Caco-2 (cell line): ENCODE measurements around the gene LMX1B. TPM values are rescaled to one million over a fixed set of nuclear protein-coding genes. Genes with fewer than 3 reads are reported as not detected.

Source experiments
- BruUV-seq: library from RNA; stranded (reverse); fragments of 400-500 nt; replicated peaks from 2 replicates; lab custom pipeline; 2021; lab: Mats Ljungman, UMichigan
- CTCF ChIA-PET: fragments of 300-600 bp; sonication (Branson Sonifier 250); formaldehyde crosslinking; loops from one replicate; lab custom pipeline; 2022; ENCODE audit warnings: antibody characterized with exemption; lab: Charles Lee
- POLR2A ChIA-PET: fragments of 300-600 bp; sonication (Branson Sonifier 250); formaldehyde crosslinking; loops from one replicate; lab custom pipeline; 2022; ENCODE audit warnings: antibody characterized with exemption; lab: Charles Lee
- DNase-seq, 2 experiments: peaks; one replicate each; pipeline versions ENCODE4 v3.0.0 to v3.0.0-alpha.2; 2020 to 2022
- H3K27me3 ChIP-seq: replicated peaks from 2 replicates; pipeline ENCODE4 v1.6.0; 2011; ENCODE audit warnings: low read length; ENCODE audit not compliant: control insufficient read depth, insufficient read depth
- H3K36me3 ChIP-seq: 2 replicates; pipeline ENCODE4 v1.5.1; 2011; ENCODE audit warnings: low read length; ENCODE audit not compliant: control insufficient read depth, insufficient read depth
- H3K4me1 ChIP-seq: fragments of 250-450 bp; sonication (Bioruptor Pico); 2 replicates; pipeline ENCODE4 v1.5.1; 2020; ENCODE audit warnings: mild to moderate bottlenecking
- H3K4me3 ChIP-seq: 2 replicates; pipeline ENCODE4 v1.5.1; 2011; ENCODE audit warnings: low read depth, mild to moderate bottlenecking, control low read depth, low read length
- H3K9me3 ChIP-seq: fragments of 250-450 bp; sonication (Bioruptor Pico); 2 replicates; pipeline ENCODE4 v1.5.1; 2020; ENCODE audit warnings: mild to moderate bottlenecking, moderate library complexity
- H3K27ac Mint-ChIP-seq: one replicate; pipeline ENCODE4 v1.8.0; 2022; ENCODE audit warnings: mixed read lengths; ENCODE audit not compliant: unreplicated experiment
- H3K27me3 Mint-ChIP-seq: one replicate; pipeline ENCODE4 v1.8.0; 2022; ENCODE audit warnings: mixed read lengths; ENCODE audit not compliant: insufficient read depth, unreplicated experiment
- H3K36me3 Mint-ChIP-seq: one replicate; pipeline ENCODE4 v1.8.0; 2022; ENCODE audit warnings: mild to moderate bottlenecking, mixed read lengths; ENCODE audit not compliant: insufficient read depth, unreplicated experiment
- H3K4me1 Mint-ChIP-seq: one replicate; pipeline ENCODE4 v1.8.0; 2022; ENCODE audit warnings: low read depth, mixed read lengths; ENCODE audit not compliant: unreplicated experiment
- H3K4me3 Mint-ChIP-seq: one replicate; pipeline ENCODE4 v1.8.0; 2022; ENCODE audit warnings: mild to moderate bottlenecking, moderate library complexity, mixed read lengths; ENCODE audit not compliant: unreplicated experiment
- H3K9me3 Mint-ChIP-seq: one replicate; pipeline ENCODE4 v1.8.0; 2022; ENCODE audit warnings: mixed read lengths; ENCODE audit not compliant: unreplicated experiment
- intact Hi-C: fragments of 100-400 bp; cut with micrococcal nuclease; formaldehyde crosslinking; loops from one replicate; pipeline ENCODE4 v1.10.0; 2022; ENCODE audit not compliant: unreplicated experiment
- total RNA-seq: library from RNA; stranded (reverse); gene quantifications from 2 replicates; pipeline ENCODE4 v1.2.3, GENCODE V29; 2022
- TF ChIP-seq, protein P1 (sequence below), 2 experiments: fragments of 200-600 bp in 1 of 2; IDR thresholded peaks; 1 replicate in 1 of 2; 2 replicates in 1 of 2; pipeline versions ENCODE4 v1.5.1 to v1.8.0; 2011 to 2022; ENCODE audit warnings: antibody characterized with exemption in 1 of 2, control low read depth in 1 of 2, inconsistent platforms in 1 of 2, low read depth in 1 of 2, low read length in 1 of 2, mild to moderate bottlenecking in 1 of 2, moderate library complexity in 1 of 2; ENCODE audit not compliant: insufficient read depth in 1 of 2, severe bottlenecking in 1 of 2, unreplicated experiment in 1 of 2

Gene LMX1B
- total RNA-seq, 1 experiment from 2014 or later, result 17.0 TPM

DNA sequence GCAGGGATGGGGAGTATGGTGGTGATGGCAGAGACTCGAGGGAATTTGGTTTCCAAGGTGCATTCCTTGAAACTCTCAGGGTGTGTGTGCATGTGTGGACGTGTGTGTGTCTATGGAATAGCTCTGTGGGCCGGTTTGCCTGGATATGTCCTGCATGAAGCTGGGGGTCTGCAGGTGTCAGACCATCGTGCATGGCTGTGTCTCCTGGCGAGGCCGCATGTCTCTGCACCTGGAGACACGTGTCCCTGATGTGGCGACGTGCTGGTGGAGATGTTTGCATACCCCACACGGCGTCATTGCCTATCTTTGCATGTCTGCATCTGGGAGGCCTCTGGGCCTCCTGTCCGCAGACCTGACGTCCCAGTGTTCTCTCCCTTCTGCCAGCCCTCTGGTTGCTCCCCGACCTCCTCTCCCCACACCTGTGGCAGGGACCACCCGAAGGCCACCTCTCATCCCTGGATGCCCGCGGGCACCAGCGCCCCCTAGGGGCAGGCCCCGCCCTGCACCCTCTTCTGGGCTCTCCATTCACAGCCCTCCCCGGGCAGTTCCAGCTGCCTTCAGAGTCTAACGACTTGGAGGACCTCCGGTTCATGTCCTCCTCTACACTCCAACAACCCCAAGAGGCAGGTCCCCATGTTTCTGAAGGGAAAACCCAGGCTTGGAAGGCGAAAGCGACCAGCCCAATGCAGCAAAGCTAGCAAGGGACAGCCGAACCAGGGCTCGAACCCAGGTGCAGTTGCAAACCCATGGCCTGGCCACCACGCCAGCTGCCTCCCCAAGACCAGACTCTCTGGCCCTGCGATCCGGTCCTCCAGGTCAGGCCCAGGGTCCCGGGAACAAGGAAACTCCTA, 88.6 kb downstream of the LMX1B start:
- POLR2A ChIA-PET, result no interaction called here
- H3K4me3 Mint-ChIP-seq, result no peak overlapping the region
- TF ChIP-seq, protein P1, sequence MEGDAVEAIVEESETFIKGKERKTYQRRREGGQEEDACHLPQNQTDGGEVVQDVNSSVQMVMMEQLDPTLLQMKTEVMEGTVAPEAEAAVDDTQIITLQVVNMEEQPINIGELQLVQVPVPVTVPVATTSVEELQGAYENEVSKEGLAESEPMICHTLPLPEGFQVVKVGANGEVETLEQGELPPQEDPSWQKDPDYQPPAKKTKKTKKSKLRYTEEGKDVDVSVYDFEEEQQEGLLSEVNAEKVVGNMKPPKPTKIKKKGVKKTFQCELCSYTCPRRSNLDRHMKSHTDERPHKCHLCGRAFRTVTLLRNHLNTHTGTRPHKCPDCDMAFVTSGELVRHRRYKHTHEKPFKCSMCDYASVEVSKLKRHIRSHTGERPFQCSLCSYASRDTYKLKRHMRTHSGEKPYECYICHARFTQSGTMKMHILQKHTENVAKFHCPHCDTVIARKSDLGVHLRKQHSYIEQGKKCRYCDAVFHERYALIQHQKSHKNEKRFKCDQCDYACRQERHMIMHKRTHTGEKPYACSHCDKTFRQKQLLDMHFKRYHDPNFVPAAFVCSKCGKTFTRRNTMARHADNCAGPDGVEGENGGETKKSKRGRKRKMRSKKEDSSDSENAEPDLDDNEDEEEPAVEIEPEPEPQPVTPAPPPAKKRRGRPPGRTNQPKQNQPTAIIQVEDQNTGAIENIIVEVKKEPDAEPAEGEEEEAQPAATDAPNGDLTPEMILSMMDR (IDR thresholded peaks at IDR 0.05; ENCODE audit: insufficient read depth in 1 of 2, low read depth in 1 of 2, low read length in 1 of 2, severe bottlenecking in 1 of 2, unreplicated experiment in 1 of 2), result peak; percentile 75 to 90
- Histone ChIP-seq H3K9me3 (no peaks in the 10 kb centered on the region), H3K4me1 (peaks cover 26% of the 10 kb centered on the region), H3K36me3 (no peaks in the 10 kb centered on the region), H3K27me3 (no peaks in the 10 kb centered on the region), H3K4me3 (no peak overlapping the region)
- peaks cover 35% of the 10 kb centered on the region for H3K36me3 Mint-ChIP-seq
- CTCF ChIA-PET, result interaction anchor here (0.6 to 8.1 kb wide), 5 partner anchors 12 to 102 kb away, joined by 3 to 227 read pairs (median 3); partner anchors contain the start of gene ZBTB43
- H3K27ac Mint-ChIP-seq, result peak overlapping the region; percentile 26
- H3K9me3 Mint-ChIP-seq, result no peaks in the 10 kb centered on the region
- H3K27me3 Mint-ChIP-seq, result peaks cover 7% of the 10 kb centered on the region
- peak; percentile 36 to 63 for DNase-seq
- H3K4me1 Mint-ChIP-seq, result peaks cover 14% of the 10 kb centered on the region
- intact Hi-C loops, result loop anchor here (5.0 kb wide), 1 partner anchor 420 kb away; the partner anchor contains the start of gene ANGPTL2
- BruUV-seq, result no TSS peak

DNA sequence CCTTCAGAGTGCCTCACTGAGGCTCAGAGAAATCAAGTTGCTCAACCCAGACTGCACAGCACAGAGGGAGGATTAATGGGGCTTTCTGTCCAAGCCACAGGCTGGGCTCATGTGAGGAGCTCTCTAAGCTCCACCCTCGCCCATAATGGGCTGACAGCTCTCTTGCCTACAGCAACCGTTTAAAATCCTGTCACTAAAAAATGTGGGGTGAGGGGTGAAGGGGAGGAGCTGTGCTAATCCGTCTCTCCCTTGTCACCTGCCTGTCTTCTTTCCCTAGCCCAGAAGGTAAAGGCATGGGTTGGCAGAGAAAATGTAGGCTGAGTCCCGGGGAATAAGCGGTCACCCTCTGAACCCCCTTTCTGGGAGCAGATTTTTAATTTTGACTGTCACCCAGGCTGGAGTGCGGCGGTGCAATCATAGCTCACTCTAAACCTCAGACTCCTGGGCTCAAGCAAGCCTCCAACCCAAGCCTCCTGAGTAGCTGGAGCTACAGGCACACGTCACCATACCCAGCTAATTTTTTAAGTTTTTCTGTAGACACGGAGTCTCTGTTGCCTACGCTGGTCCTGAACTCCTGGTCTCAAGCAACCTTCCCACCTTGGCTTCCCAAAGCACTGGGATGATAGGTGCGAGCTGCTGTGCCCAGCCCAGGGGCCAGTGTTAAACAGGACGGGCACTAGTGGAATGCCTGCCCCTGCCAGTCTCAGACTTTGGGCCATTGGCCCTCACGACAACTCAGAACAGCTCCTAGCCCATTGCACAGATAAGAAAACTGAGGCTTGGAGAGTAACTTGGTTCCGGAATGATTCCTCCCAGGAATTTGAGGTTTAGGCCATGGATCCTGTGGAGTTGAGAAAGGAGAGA, 89.5 kb downstream of the LMX1B start:
- POLR2A ChIA-PET, result no interaction called here
- Mint-ChIP-seq H3K4me3 (no peak overlapping the region), H3K4me1 (peaks cover 14% of the 10 kb centered on the region), H3K9me3 (no peaks in the 10 kb centered on the region), H3K27ac (no peak overlapping the region), H3K27me3 (peaks cover 7% of the 10 kb centered on the region), H3K36me3 (peaks cover 35% of the 10 kb centered on the region)
- DNase-seq, result peak; percentile 68 to 73
- CTCF ChIA-PET, result interaction anchor here (0.6 to 8.1 kb wide), 8 partner anchors 13 to 202 kb away, joined by 3 to 227 read pairs (median 3); partner anchors contain the start of genes LMX1B and ZBTB43
- H3K9me3 ChIP-seq, result no peaks in the 10 kb centered on the region
- H3K36me3 ChIP-seq, result no peaks in the 10 kb centered on the region
- H3K4me3 ChIP-seq, result no peak overlapping the region
- H3K4me1 ChIP-seq, result peaks cover 26% of the 10 kb centered on the region
- TF ChIP-seq, protein P1 (IDR thresholded peaks at IDR 0.05; ENCODE audit: insufficient read depth in 1 of 2, low read depth in 1 of 2, low read length in 1 of 2, severe bottlenecking in 1 of 2, unreplicated experiment in 1 of 2), result no peak
- no peaks in the 10 kb centered on the region for H3K27me3 ChIP-seq
- intact Hi-C loops, result loop anchor here (5.0 kb wide), 1 partner anchor 419 kb away; the partner anchor contains the start of gene ANGPTL2
- no TSS peak for BruUV-seq

DNA sequence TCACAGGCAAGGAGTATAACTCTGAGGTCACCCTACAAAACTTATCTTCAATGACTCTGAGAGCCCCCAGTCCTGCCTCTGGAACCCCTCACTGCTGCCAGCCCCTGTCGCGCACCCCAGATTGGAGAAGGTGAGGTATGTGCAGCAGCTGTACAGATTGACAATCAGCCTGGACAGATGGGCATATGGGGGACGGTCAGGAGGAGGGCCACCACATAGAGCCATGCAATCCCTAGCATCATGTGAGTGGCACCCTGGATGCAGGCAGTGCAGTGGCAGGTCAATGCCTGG, 90.1 kb downstream of the LMX1B start:
- no peak overlapping the region for H3K27ac Mint-ChIP-seq
- no peaks in the 10 kb centered on the region for H3K36me3 ChIP-seq
- H3K27me3 Mint-ChIP-seq, result peaks cover 7% of the 10 kb centered on the region
- H3K4me3 Mint-ChIP-seq, result no peak overlapping the region
- peaks cover 14% of the 10 kb centered on the region for H3K4me1 Mint-ChIP-seq
- H3K9me3 ChIP-seq, result no peaks in the 10 kb centered on the region
- H3K9me3 Mint-ChIP-seq, result no peaks in the 10 kb centered on the region
- peak in 1 of 2 experiments; percentile 31 for DNase-seq
- no peaks in the 10 kb centered on the region for H3K27me3 ChIP-seq
- H3K36me3 Mint-ChIP-seq, result peaks cover 35% of the 10 kb centered on the region
- BruUV-seq, result no TSS peak
- H3K4me1 ChIP-seq, result peaks cover 26% of the 10 kb centered on the region
- TF ChIP-seq, protein P1 (IDR thresholded peaks at IDR 0.05; ENCODE audit: insufficient read depth in 1 of 2, low read depth in 1 of 2, low read length in 1 of 2, severe bottlenecking in 1 of 2, unreplicated experiment in 1 of 2), result no peak
- POLR2A ChIA-PET, result no interaction called here
- intact Hi-C loops, result loop anchor here (5.0 kb wide), 1 partner anchor 418 kb away; the partner anchor contains the start of gene ANGPTL2
- CTCF ChIA-PET, result interaction anchor here (0.7 to 8.1 kb wide), 6 partner anchors 14 to 202 kb away, joined by 3 to 227 read pairs (median 4); partner anchors contain the start of genes LMX1B and ZBTB43
- no peak overlapping the region for H3K4me3 ChIP-seq
